Limb (tissue), 2 donors: ENCODE data around the gene PLCD3.

Experiments used
- DNase-seq, 2 donors: peaks; one replicate each; pipeline ENCODE4 v3.0.0-alpha.2; 2016; ENCODE audit errors: extremely low spot score in 2 of 2

The PLCD3 gene

DNA sequence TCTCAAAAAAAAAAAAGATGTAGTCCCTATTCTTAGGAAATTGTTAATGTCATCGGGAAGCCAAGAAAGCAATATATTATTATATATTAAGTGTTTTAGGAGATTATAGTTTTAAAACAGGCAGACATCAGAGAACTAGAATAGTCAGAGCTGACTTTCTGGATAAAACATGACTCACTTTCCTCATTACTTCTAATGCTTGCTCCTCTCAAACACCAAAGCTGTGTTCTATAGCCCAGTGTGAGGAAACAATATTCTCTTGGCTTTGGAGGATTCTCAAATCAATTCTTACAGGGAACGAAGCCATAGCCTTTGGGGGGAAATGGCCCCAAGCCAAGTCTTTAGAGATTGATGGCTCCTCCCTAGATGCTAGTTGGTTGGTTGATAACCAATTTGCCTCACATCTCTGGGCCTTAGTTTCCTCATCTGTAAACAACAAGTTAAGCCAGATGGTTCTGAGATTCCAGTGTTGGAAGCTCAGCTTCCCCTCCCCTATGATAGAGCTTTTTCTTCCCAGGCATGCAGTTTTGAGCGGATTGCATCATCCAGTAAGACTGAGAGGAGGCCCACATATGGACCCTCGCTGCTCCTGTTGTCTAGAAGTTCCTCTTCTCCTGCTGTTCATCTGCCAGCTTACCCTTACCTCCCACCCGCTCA is 58.8 kb downstream of the PLCD3 start:
- DNase-seq = no peak

DNA sequence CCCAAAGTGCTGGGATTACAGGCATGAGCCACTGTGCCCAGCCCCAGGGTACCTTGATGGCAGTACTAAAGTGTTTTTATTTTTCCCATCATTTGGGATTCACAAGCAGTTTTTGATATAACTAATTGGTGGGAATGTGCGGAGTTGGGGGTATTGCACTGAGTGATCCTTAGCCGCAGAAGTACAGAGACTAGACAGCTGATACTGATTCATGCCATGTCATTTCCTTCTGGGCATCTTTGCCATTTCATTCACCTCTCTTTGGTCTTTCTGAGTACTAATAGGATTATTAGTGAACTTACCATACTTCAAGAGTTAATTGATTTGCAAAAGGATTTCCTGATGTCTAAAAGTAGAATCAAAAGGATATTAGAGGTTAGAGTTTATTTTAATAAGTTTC is 61.5 kb downstream of the PLCD3 start:
- no peak for DNase-seq

DNA sequence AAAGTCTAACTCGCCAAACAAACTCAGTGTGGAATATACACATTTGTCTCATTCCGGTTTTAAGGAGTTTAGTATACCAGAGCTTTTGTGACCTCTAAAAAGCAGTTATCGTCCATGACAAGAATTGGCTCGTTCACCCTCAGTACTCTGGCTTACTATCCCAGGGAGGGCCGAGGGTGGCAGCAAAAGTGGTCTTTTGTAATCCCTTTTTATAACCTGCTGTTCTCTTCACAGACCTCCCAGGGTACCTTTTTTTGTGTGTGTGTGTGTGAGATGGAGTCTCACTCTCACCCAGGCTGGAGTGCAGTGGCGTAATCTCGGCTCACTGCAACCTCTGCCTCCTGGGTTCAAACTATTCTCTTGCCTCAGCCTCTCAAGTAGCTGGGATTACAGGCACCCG is 62.3 kb downstream of the PLCD3 start:
- DNase-seq = no peak

DNA sequence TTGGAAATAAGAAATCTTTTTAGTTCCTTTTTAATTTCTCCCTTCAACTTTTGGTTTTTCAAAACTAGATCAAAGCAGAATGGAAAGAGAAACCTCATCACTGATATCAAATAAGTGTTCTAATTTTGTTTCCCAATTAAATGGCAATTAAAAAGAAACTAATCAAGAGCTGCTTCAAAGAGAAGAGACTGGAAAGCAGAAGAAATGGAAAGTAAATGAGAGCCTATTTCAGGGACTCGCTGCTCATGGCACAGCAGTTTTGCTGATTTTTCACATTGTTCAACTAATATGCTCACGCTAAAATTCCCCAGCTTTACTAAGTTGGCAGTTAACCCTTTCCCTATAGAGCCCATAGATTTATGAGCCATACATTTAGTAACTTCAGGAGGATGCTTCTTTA is 64.7 kb downstream of the PLCD3 start:
- no peak for DNase-seq

DNA sequence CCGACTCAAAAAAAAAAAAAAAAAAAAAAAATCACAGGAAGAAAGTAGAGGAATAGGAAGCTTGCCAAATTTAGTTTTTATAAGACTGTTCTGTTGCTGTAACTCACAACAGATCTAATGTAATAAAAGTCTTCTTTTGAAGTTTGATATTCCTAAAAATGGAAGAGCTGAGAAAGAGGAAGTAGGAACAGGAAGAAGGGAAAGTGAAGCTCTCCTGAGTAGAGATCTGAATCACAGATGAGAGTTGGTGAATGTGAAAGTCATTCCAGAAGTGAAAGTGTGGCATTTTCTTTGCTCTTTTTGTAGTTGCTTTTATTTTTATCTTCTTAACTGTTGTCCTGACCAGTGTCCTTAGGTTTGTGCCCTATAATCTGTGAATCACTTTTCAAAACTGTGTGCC is 69.1 kb downstream of the PLCD3 start:
- DNase-seq = no peak

DNA sequence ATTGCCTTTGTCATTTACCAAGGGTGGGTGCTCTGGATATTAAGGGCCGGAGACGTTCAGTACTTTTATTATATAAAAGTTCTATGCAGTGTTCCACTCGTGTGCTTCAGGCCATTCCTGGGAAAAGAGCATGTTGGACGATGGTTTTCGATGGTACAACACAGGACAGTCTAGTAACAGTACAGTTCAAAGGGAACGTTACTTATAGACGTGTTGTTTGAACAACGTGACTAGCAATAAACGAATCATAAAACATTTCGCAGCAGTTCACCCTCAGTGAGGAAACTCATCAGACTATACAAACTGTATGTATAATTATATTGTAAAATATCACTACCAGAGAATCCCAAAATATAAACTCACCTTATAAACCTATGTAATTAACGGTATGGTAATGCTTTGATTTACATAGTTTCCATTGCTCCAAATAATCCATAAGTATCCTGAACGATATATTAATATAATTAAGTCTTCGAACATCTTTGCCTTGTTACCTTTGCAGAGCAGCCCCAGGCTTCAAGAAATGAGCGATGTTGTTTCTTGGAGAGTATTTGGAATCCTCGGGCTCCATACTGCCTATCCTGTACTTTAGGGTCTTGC is 70.6 kb downstream of the PLCD3 start:
- DNase-seq = no peak

DNA sequence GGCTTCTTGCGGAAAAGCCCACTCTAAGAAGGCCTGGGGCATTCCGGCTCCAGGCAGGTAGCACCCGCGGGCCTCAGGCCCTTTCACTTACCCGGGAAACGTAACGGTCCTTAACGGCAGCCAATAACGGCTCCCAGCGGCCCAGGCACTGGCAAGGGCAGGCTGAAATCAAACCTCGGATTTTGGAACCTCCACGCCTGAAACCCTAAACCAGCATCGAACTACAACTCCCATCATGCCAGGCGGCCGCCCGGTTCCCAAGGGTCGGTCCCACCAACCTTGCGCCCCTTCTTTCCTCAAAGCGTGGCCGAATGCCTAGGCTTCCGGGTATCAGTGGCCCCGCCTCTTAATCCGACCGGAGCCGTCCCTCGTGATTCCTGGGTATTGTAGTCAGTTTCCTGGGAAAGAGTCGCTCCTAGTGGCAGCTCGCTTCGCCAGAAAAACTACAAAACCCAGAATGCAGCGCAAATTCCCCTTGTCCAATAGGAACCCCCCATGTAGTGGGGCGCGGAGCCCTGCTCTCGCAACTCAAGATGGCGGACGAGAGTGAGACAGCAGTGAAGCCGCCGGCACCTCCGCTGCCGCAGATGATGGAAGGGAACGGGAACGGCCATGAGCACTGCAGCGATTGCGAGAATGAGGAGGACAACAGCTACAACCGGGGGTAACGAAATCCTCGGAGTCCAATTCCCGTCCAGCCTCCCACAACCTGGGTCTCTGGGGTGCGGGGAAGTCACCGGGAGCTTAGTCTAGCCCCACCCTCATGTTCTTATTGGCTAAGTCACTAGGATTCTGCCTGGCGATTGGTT is 71.3 kb downstream of the PLCD3 start, which contains the start of gene NMT1:
NMT1 (plus strand) TSS at position 521 of the 809 bp plus-strand sequence; CDS start at position 534, 13 bp downstream.
- peak; percentile 98 to 100 for DNase-seq

DNA sequence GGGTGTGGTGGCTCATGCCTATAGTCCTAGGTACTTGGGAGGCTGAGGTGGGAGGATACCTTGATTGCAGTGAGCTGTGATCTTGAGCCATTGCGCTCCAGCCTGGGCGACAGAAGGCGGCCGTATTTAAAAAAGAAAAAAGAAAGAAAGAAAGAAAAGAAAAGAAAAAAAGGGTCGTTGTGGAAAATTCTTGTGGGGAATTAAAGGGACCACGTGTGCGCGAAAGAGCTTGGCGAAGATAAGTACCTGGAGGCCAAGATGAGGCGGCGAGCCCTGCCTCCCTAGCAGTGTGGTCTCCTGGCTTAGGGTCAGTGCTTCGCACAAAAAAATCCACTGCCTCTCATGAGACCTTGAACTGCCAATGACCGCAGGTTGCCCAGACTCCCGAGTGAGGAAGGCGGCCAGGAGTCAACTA is 71.9 kb downstream of the PLCD3 start:
- no peak for DNase-seq
